Superior temporal gyrus (tissue), 1 donor: ENCODE results near the gene WDPCP.
"Not testable (repeated sequence)": the region's sequence is repeated elsewhere in the genome, so short reads cannot be mapped to it uniquely, and the experiment has no call there.

ENCODE experiments used
- DNase-seq: peaks from one replicate; pipeline ENCODE4 v3.0.0-alpha.2; 2016; ENCODE audit errors: extremely low spot score

The WDPCP gene, protein sequence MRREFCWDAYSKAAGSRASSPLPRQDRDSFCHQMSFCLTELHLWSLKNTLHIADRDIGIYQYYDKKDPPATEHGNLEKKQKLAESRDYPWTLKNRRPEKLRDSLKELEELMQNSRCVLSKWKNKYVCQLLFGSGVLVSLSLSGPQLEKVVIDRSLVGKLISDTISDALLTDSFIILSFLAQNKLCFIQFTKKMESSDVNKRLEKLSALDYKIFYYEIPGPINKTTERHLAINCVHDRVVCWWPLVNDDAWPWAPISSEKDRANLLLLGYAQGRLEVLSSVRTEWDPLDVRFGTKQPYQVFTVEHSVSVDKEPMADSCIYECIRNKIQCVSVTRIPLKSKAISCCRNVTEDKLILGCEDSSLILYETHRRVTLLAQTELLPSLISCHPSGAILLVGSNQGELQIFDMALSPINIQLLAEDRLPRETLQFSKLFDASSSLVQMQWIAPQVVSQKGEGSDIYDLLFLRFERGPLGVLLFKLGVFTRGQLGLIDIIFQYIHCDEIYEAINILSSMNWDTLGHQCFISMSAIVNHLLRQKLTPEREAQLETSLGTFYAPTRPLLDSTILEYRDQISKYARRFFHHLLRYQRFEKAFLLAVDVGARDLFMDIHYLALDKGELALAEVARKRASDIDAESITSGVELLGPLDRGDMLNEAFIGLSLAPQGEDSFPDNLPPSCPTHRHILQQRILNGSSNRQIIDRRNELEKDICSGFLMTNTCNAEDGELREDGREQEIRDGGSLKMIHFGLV

DNA sequence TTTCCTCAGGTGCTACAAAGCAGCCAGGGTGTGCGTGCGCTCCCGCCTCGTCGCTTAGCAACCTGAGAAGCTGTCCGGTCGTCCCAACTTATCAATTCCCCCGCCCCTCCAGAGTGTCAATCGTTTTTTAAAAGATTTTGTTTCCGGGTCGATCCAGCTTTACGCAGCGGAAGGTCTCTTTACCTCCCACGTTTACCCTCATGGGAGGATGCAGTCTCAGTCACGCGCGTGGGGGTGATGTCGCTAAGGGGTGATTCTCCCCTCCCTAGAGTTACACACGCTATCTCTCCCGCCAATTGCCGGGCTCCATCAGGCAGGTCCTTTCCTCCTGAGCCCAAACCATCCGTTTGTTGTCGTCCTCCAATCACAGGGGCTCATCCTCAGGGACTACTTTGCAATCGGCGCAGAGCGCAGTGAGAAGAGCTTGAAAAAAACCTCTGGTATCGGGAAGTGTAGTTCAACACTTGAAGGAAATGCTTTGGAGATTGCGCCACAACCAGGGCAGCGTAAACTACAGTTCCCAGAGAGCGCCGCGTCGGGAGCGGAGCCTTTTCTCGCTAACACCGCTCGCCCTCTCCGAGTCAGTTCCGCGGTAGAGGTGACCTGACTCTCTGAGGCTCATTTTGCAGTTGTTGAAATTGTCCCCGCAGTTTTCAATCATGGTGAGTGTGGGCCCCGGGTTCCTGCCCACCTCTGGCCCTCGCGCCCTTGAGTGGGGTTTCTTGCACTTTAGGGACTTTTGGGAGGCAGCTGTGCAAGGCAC lies at the start of gene WDPCP, which contains the start of gene MDH1:
Gene WDPCP, minus strand, starts transcription at position 93 of the 763 bp plus-strand sequence. CDS start 206 bp downstream, outside the sequence.
Gene MDH1, plus strand, starts transcription at position 579 of the 763 bp plus-strand sequence. Its CDS starts 81 bp downstream, at position 660.
- DNase-seq, result peak; percentile 100

DNA sequence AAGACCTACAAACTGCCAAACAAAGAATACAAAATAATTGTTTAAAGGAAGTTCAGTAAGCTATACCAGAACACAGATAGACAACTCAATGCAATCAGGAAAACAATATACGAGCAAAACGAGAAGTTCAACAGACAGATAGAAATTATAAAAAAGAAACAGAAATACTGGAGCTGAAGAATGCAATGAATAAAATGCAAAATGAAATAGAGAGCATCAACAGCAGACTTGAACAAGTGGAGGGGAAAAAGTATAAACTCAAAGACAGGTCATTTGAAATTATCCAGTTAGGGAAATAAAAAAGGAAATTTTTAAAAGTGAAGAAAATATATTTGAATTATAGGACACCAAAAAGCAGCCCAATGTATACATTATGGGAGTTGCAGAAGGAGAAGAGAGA lies 44.1 kb upstream of the WDPCP start:
- no peak for DNase-seq

DNA sequence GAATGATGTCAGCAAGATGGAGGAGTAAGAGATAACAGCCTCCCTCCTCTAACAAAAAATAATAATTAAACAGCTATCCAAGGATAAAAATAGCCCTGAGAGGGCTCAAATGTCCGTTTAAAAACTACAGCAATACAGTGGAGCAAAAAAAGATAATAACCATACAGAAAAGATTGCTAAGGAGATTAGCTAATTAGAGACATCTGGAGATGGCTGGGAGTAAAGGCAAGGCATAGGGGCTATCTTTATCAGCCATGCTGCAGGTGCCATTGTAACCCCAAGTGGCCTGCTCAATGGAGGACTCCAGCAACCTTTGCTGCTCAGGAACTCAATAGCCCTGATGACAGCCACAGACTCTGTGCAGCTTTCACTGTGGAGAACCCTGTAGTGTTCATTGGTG lies 43.2 kb upstream of the WDPCP start:
- DNase-seq, result no peak

DNA sequence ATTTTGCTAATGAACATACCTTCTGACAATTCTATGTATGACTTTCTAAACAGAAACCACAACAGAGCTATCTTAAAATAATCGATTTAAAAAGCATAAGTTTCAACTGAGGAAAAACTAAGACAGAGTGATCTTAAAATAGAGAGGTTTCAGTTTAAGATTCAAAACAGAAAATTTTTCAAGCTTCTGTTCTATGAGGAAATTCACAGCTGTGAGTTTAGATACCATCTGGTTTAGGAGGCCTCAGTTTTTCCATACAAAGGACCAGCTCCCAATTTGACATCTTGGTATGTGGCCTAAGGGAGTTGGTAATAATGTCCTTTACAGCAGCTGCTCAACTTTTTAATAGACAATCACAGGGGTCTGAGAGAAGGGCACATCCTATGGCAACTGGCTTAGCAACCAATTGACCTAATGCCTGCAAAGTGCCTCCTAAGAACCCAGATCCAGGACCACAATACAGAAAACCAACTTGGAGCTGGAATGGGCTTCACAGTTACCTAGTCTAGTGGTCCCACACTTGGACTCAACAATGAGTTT lies 40.2 kb upstream of the WDPCP start:
- DNase-seq, result no peak

DNA sequence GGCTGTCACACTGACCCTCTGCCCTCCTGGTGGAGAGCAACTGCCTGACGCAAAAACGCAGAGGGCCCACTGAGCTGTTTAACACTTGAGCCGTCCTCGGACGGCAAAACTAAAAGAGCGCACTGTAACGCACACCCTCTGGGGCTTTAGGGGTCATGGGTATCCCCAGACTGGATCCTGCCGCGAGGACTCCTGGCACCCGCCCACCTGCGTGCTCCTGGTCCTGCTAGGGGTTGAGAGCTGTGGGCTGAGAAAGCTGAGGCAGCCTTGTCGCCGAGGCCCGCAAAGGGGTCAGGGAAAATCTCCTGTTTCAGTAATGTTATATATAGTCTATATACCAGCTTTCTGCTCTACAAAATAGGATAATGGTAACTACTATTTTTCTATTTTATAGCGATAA lies 39.6 kb upstream of the WDPCP start:
- no peak for DNase-seq

DNA sequence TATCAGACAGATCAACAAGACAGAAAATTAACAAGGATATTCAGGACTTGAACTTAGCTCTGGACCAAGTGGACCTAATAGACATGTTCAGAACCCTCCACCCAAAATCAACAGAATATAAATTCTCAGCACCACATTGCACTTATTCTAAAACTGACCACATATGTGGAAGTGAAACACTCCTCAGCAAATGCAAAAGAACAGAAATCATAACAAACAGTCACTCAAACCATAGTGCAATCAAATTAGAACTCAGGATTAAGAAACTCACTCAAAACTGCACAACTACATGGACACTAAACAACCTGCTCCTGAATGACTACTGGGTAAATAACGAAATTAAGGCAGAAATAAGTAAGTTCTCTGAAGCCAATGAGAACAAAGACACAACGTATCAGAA lies 35.5 kb upstream of the WDPCP start:
- not testable (repeated sequence) for DNase-seq

DNA sequence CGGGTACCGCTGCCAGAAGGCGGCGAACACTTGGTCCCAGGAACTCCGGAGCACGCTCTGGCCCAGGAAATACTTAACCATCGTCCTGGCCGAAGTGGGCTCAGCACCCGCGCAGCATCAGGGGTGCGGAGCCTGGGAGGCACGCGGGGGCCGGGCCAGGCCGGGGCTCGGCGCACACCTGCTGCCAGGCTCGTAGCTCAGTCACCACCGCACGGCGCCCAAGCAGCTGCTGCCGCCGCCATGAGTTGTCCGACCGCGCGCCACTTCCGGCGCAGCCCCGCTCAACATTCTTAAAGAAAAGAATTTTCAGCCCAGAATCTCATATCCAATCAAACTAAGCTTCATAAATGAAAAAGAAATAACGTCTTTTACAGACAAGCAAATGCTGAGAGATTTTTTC lies 34.5 kb upstream of the WDPCP start:
- DNase-seq, result no peak

DNA sequence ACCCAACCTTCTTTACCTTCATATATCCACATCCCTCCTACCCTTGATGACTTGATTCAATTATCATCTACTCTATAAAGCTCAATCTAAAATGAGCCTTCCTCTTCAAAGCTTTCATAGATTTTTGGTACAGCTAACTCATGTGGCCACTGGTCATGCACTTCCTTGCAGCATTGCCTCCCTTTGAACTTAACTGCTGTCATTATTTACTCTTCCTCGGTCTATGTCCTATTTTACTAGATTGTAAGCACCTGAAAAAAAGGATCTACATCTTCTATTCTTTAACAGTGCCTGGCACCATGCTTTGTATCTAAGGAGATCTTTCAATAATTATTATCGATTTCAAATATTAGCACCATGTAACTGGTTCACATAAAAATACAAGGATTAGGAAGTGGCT lies 31.1 kb upstream of the WDPCP start:
- DNase-seq, result no peak

DNA sequence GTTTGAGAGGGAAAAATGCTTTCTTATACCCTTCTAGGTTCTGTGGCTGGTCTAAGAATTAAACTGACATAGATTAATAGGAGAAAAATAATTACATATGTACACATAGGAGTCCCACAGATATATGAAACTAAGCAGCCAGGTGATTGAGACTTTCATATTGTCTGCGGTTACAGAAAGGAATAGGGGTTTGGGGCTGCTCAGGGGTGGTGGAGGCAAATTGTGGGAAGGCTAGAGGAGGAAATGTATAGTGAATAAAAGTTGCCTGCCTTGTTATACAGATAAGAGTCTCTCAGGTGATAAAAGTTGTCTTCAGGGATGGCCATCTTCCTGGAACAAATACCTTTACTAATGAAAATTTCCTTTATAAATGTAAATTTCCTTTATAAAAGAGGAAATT lies 29.1 kb upstream of the WDPCP start:
- no peak for DNase-seq

DNA sequence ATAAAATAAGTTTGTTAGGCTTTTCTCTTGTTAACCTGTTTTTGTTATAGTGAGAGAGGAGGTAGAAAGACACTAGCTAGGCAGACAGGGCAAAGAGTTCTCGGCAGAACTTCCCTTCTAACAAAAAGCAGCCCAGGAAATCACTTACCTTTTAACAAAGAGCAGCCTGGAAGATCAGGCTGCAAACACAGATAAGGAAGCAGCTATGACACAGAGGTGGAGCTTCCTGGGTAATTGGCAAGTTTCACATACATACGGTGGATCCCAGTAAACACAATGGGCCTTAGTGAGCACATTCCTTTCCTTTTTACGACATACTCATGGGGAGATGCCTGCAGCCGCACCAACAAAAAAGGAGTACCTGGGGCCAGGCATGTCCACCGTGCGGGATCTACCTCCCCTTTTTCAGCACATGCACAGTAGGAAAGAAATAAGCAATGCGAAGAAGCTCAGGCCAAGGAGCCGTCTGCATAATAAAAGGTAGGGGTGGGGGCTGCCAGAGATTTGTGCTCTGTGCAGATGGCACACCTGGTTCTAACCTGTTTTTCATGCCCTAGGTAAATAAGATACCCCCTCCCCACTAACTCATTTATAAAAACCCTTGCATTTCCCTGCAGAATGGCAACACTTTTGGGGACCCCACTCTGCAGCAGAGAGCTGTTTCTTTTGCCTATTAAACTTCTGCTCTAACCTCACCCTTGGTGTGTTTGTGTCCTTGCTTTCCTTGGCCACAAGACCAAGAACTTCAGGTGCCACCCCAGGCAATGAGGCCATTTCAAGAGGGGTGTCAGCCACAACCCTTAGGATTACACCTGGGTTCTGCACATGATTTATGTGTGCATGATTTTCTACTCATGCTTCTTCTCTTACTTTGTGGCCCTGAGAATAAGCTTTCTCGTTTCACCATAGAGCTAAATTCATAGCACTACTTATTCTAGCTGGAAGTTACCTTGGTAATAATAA lies 27.0 kb upstream of the WDPCP start:
- no peak for DNase-seq

DNA sequence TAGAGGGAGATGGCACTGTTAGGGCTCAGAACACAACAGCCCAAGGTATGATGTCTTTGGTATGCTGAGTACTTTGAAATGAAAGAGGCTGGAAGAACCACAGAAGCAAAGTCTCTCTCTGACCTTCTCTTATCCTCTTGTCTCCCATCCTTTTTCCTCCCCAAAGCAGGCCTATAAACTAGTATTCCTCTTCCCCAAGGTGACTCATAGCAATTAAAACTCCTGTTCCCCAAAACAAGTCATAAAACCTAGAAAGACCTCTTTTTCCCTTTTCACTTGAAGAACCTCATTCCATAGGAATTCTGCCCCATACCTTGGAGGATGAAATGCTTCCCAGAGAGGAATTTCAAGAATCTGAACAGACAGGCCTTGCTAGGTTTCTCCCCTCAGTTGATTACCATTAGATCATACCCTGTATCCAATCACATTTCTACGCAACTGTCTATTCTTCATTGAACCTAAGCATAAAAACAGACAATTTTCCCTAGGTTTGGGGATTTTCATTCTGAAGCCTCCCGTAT lies 26.2 kb upstream of the WDPCP start:
- no peak for DNase-seq

DNA sequence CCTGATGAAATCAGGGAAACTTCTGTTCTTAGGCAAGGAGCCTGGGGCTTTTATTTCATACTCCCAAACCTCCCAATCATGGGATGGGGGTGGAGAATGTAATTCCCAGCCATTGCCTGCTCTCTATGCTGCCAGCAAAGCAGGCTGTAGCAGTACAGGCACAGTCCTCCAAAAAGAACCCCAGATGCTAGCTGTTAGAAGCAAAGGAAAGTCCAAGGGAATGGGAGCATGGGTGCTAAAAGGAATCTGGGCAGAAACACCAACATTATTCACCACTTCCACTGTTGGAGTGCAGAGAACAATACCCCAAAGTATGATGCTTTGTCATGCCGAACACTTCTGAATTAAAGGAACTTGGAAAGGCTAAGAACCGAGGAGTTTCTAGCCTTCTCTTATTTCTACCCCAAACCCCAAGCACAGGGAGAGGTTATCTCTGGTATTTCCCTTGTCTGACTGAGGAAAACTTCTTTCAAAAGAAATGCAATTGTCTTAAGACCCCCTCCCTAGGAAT lies 25.2 kb upstream of the WDPCP start:
- no peak for DNase-seq

DNA sequence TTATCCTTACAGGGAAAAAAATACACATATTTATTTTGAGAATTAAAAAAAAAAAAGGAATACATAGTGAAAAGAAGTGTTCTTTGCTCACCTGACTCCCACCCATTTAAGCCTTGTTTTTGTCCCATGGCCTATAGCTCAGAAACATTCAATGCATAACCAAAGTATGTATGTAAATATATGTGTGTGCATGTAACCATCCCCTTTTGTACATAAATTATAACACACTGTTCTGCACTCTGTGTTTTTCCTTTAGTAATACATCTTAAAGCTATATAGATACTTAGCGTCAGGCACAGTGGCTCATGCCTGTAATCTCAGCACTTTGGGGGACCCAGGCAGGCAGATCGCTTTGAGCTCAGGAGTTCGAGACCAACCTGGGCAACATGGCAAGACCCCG lies 22.2 kb upstream of the WDPCP start:
- no peak for DNase-seq

DNA sequence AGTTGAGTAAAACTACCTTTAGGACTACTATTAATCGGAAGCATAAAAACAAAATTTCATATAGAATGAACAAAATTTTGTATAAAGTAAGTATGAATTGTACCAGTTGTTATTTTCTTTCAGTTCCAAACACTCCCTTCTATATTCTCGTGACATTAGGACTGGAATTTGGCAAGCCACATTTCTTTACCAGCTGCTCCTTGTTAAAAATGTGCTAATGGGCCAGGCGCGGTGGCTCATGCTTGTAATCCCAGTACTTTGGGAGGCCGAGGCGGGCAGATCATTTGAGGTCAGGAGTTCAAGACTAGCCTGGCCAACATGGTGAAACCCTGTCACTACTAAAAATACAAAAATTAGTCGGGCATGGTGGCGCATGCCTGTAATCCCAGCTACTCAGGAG lies 20.6 kb upstream of the WDPCP start:
- DNase-seq, result not testable (repeated sequence)

DNA sequence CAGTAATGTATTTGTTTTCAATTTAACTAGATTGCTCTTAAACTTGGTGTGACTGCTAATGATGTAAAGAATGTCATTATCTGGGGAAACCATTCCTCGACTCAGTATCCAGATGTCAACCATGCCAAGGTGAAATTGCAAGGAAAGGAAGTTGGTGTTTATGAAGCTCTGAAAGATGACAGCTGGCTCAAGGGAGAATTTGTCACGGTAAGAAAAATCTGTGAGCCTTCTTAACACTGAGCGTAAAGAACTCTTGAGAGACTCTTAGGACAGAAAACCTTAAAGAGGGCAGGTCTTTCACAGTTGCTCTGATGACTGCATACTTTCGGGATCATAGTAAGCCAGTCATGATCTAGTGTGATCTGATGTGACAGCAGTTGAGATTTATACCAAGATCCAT lies 16.4 kb upstream of the WDPCP start:
- no peak for DNase-seq

DNA sequence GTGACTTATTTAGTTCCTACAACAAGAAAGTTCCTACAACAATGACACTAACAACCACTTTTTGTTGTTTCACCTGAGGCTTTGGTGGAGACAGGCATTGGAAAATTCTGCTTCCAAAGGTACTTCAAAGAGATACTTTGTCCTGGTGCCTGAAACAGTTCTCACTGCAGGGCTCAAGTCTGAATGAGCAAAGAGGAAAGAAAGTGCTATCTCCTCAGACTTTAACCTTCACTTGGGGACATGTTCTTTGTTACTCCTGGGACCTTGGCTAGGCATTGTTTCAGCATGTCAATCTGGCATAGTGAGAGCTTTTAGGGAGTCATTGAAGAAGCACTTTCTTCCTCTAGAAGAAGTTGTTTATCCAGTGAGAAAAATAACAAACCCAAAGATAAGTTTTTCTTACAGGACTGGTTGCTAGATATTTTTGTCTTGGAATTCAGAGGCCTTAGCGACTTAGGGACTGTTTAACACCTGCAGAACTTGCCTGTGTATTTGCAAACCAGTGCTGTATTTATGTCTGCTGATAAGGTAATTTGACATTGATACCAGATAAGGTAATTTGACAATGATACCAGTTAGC lies 12.7 kb upstream of the WDPCP start:
- no peak for DNase-seq

DNA sequence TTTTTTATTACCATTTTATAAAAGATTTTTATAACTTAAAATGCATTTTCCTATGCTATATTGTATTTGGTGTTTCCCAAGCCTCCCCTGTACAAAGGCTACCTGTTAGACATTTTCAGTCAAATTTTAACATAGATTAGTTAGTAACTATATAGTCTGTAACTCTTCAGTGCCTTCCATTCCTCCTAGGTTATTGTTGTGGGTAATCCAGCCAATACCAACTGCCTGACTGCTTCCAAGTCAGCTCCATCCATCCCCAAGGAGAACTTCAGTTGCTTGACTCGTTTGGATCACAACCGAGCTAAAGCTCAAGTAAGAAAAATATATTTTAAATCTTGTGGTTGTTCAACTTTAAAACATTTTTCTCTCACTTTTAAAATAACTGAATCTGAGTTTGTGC lies 10.7 kb upstream of the WDPCP start:
- DNase-seq, result no peak

DNA sequence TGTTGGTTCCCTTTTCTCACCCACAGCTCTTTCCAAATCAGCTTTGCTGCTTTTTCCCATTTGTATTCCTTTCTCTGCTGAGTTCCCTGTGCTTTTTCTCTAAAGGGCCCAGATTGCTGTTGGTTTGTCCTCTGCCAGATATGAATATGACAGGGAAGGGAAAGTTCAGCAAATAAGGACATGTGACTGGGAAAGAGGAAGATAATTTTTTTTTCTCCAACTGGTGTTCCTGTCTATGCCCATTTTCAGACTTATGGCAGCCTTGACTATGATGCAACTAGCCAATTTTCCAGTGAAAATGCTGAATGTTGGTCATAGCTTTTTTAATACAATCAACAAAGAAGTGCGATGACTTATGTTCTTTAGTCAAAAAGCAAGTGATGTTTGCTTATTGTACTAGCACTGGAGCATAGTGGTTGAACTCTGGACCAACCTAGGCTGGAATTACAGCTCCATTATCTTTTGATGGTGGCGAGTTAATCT lies 8.2 kb upstream of the WDPCP start:
- no peak for DNase-seq

DNA sequence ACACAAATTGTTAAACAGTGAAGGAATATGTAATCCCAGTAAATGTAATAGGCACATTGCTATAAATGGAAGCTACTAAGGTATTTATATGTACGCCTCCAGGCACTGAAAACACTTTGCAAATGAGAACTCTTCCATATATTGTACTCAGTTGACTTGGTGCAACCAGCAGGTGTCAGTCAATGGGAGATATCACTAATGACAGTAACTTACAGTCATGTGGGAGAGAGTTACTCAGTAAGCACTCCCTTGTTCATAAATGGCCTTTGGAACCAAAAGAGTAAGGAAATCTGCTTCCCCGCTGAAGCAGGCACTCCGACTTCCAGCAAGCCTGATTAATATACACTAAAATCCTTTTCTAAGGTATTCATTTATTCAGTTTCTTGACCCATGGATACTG lies 6.4 kb upstream of the WDPCP start:
- DNase-seq, result no peak
